HG03175 (cell line): ENCODE measurements around the gene FNDC1.

ENCODE experiments used
- ATAC-seq: cut with Tn5 transposase; IDR thresholded peaks from one replicate; pipeline ENCODE4 v1.9.1; 2021; ENCODE audit warnings: mild to moderate bottlenecking, moderate library complexity; ENCODE audit not compliant: unreplicated experiment

FNDC1 gene

DNA sequence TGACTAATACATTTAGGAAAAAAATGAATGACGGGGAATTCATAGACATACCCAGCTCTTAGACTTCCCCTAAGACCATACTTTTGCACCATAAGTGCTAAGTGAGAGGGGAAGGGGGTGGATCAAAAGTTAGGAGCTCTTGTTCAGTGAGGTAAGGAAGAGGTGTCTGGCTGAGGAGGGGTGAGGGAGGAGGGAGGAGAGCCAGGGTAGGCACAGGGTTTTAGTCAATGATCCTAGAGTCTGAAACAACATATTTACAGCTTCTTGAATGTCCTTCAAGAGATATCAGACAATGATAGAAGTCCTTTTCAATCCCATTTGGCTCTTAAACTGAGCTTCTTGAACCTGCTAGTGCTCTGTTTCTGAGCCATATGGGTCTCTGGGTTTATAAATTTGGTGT, 135.4 kb downstream of the FNDC1 start:
- no peak for ATAC-seq

- no peak for ATAC-seq
Measured at GRCh38 chr6:159305159-159305558, 136.0 kb downstream of the FNDC1 start.

DNA sequence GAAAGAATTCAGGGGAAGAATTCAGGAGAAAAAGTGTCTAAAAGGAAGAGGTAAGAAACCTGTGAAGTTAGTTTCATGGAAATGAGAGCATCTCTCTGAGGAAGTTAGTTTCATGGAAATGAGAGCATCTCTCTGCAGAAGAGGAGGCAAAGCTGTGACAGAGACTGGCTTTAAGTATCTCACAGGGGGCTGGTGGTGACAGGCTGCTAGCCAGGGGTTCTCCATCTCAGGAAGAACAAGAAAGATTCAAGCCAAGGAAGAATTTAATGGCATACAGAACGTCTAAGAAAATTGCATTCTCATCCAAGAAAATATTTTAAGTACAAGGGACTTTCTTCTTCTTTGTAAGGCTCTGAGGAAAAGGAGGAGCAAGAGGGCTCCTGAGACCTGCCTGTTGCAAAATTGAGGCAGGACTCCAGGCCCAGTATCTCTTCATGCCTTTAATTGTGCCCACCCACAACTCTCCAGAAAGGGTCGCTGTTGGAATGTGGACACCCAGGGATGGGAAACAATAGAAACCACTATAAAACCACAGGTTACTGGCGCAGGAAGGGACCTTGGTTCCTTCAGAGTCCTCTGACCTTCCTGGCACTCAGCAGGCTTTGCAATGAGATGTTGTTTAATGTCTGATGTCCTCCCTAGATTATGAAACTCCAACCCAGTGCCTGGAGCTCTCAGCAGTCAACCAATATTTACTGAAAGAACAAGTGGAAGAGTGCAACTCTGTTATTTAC, 136.8 kb downstream of the FNDC1 start:
- no peak for ATAC-seq

- no peak for ATAC-seq
Measured at GRCh38 chr6:159307246-159307790, 138.1 kb downstream of the FNDC1 start.

DNA sequence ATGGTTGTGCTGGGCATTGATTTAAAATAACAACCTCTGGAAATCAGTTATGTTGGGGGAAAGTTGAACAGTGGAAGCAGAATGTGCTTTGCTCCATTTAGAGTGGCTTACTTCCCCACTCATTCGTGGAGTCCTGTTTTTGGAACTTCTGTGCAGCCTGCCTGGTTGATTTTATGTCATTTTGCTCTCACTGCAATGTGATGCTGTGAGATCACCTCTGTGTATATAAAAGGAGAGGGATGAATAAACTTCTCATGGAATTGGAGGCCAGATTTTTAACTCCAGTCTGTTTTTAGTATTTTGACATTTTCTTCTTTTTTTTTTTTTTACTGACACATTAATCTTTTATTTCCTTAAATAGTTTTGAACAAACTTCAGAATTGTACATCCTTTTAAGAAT, 139.0 kb downstream of the FNDC1 start:
- ATAC-seq, result no peak

DNA sequence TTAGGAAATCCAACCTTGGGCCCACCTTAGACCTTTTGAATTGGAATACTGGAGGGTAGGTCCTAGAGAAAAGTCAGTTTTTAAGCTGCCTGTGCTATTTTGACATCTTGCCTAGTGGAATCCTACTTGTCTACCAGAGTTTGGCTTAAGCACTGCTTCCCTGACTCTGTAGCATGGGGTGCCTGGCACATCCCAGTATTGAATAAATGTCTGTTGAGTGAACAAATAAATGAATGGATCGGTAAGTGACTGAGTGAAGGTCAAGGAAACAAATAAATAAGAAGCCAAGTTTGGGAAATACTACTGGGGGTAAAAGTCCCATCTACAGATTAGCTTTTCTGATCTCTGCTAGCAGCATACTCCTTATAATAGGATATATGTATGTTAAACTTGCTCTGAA, 140.5 kb downstream of the FNDC1 start:
- no peak for ATAC-seq

DNA sequence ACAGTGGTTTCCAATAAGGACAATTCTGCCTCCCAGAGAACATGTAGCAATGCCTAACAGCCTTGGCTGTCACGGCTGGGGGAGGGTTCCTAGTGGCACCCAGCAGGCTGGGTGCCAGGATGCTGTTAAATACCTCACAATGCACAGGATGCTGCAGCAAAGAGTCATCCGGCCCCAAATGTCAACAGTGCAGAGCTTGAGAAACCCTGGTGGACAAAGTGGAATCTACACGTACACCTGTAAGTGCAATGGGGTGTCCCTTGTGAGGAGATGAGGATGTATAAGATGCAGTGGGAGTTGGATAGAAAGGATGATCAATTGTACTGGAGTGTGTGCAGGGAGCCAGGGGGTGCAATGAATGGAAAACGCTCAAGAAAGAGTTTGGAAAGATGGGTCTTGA, 142.4 kb downstream of the FNDC1 start:
- ATAC-seq, result no peak

DNA sequence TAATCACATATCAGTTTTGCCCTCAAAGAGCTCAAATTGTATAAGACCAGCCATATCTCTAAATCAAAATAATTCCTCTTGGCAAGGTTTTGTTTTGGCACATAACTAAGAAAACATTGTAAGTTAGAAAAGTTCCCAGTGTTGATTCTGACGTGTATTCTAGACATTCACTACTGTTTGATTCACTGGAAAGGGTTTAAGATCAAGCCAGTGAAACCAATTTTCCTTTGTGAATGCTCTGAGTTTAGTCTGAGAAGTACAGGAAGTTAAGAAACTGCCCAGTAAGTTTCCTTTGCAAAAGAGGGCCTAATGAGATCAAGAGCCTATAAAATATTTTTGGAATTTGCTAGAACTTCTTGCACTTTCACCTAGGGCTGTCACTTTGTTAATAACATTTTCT, 143.0 kb downstream of the FNDC1 start:
- no peak for ATAC-seq

DNA sequence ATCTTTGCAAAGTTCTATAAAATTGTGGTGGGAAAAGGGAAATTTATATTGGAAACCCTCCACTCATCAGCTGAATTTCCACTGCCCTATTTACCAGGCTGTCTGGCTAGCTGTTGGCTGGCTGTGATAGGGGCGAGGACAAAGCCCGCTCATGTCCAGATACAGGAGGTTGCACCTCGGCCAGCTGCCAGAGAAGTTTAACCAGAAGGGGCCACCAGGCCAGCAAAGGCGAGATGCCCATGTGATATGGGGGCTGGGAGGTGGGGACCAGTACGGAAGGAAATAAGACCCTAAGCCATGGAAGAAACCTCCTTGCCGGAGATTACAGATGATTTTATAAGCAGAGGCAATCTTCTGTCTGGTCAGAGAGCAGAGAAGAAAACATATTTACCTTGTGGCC, 143.8 kb downstream of the FNDC1 start:
- no peak for ATAC-seq

DNA sequence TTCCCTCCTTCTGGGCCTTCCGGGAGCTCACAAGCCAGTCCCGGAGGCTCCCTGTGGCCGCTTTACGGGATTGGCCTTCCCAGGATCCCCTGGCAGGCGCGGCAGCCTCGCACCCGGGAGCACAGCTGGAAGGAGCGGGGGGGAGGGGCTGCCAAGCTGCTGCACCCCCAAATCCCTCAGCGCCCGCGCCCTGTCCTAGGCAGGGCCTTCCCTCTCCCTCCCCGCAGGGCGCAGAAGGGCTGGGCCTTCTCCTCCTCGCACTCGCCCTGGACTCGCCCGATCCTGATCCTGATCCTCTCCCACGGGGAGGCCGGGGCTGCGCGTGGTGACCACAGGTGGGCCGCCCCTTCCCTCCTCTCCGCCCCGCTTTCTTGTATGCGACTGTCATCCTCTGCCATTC, 146.4 kb downstream of the FNDC1 start:
- no peak for ATAC-seq

GRCh38 chr6:159317430-159317829, 148.2 kb downstream of the FNDC1 start:
- no peak for ATAC-seq

DNA sequence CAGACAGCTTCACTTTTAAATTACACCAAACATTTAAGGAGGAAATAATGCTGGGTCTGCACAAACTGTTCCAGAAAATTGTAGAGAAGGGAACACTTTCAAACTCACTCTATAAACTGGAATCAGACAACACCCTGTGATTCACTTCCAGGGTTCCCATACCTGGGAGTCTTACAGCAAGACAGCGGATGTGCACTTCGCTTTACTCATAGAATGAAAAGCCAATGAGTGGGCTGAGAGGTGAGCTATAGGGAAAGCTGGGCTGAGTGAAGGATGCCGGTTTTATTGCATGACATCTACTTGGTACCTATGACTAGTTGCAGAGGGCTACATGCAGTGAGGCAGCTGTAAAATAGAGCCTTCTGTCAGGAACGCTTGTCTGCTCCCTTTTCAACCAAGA, 152.1 kb downstream of the FNDC1 start:
- no peak for ATAC-seq
